PFSK-1 (cell line): Measurements from ENCODE around the gene CCAR1.

ENCODE experiments used
- POLR2AphosphoS5 ChIP-seq: IDR thresholded peaks from 2 replicates; pipeline ENCODE4 v1.6.1; 2012; ENCODE audit warnings: low read depth, mild to moderate bottlenecking, control low read depth, low read length, moderate library complexity
- REST ChIP-seq, 2 experiments: IDR thresholded peaks; 2 replicates each; pipeline versions ENCODE4 v1.6.1 to v1.8.0; 2011 to 2012; ENCODE audit warnings: low read depth in 2 of 2, low read length in 2 of 2, control low read depth in 1 of 2, inconsistent platforms in 1 of 2, mild to moderate bottlenecking in 1 of 2, moderate library complexity in 1 of 2; ENCODE audit not compliant: insufficient read depth in 1 of 2
- SIN3A ChIP-seq: IDR thresholded peaks from 2 replicates; pipeline ENCODE4 v1.6.1; 2012; ENCODE audit warnings: mild to moderate bottlenecking, low read length, moderate library complexity, borderline replicate concordance; ENCODE audit not compliant: insufficient read depth
- TAF1 ChIP-seq: IDR thresholded peaks from 2 replicates; pipeline ENCODE4 v1.6.1; 2012; ENCODE audit warnings: low read length, control low read depth, borderline replicate concordance; ENCODE audit not compliant: insufficient read depth

GRCh38 chr10:68804692-68805091, 83.7 kb downstream of the CCAR1 start:
- TF ChIP-seq REST (IDR thresholded peaks at IDR 0.05; ENCODE audit: insufficient read depth in 1 of 2, low read depth in 2 of 2, low read length in 2 of 2), result no peak
- no peak for TF ChIP-seq SIN3A
- TF ChIP-seq POLR2AphosphoS5, result no peak
- TF ChIP-seq TAF1, result no peak
